Esophagus muscularis mucosa (tissue), 3 donors: ENCODE results near the gene NF2.

Experiments
- CTCF ChIP-seq, 3 experiments: fragments of 200-600 bp in 2 of 3; fragments of 450-650 bp in 1 of 3; sonication (generic) in 2 of 3; IDR thresholded peaks; one replicate each; pipeline ENCODE4 v1.5.1; 2017 to 2019; ENCODE audit warnings: antibody characterized with exemption in 3 of 3, mild to moderate bottlenecking in 2 of 3, moderate library complexity in 1 of 3
- POLR2A ChIP-seq: fragments of 450-650 bp; IDR thresholded peaks from one replicate; pipeline ENCODE4 v1.6.1; 2017; ENCODE audit warnings: antibody characterized with exemption, moderate library complexity, mild to moderate bottlenecking, low read depth
- POLR2AphosphoS5 ChIP-seq, 2 donors: sonication (generic); formaldehyde crosslinking; IDR thresholded peaks; one replicate each; pipeline ENCODE4 v1.6.1; 2017; ENCODE audit warnings: antibody characterized with exemption in 2 of 2

GRCh38 chr22:29705651-29706050, 102.2 kb downstream of the NF2 start:
- TF ChIP-seq POLR2AphosphoS5 (IDR thresholded peaks at IDR 0.05), result no peak
- TF ChIP-seq CTCF (IDR thresholded peaks at IDR 0.05), result no peak
- TF ChIP-seq POLR2A, result no peak
